Inflammatory macrophage (primary cell): ENCODE measurements around the gene NCOR2.
A peak's percentile ranks its signal among the peaks of the same experiment; 100 is the strongest.

Experiments
- DNase-seq, 2 donors: peaks; one replicate each; pipeline ENCODE4 v3.0.0-alpha.2; 2020 to 2022

Gene NCOR2

DNA sequence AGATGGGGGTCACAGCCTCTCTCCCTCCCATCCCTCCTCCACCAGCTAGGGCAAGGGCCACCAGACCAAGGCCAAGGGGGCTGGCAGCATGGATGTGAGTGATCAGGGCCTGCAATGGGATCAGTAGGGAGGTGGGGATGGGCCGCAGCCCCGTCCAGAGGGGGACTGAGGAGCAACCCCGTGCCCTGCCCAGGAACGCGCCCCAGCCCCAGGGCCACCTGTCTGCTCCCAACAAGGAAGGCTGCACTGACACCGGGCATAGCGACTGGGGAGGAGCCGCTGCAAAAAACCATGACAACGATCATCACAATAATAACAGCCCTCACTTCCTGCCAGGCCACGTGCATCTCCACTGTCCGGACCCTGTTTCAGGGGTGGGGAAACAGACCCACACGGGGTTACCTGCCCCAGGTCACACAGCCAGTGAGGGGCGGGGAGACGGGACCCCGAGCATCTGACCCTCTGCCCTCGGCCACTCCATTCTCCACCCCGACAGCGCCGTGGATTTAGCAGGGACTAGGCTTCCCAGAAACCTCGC is 24.3 kb downstream of the NCOR2 start:
- DNase-seq = peak in 1 of 2 donors; percentile 11

GRCh38 chr12:124542021-124542949 is 25.1 kb downstream of the NCOR2 start:
- no peak for DNase-seq

GRCh38 chr12:124541322-124541721 is 26.1 kb downstream of the NCOR2 start:
- DNase-seq = no peak

- no peak for DNase-seq
Measured at GRCh38 chr12:124539084-124540041, 28.0 kb downstream of the NCOR2 start.

- no peak for DNase-seq
Measured at GRCh38 chr12:124538194-124539082, 29.0 kb downstream of the NCOR2 start.

GRCh38 chr12:124537525-124538193 is 29.8 kb downstream of the NCOR2 start:
- DNase-seq = no peak

GRCh38 chr12:124536641-124537040 is 30.8 kb downstream of the NCOR2 start:
- no peak for DNase-seq

- DNase-seq = no peak
Measured at GRCh38 chr12:124534776-124535740, 32.4 kb downstream of the NCOR2 start.

GRCh38 chr12:124533456-124533855 is 34.0 kb downstream of the NCOR2 start:
- DNase-seq = no peak

- no peak for DNase-seq
Measured at GRCh38 chr12:124532967-124533366, 34.4 kb downstream of the NCOR2 start.

DNA sequence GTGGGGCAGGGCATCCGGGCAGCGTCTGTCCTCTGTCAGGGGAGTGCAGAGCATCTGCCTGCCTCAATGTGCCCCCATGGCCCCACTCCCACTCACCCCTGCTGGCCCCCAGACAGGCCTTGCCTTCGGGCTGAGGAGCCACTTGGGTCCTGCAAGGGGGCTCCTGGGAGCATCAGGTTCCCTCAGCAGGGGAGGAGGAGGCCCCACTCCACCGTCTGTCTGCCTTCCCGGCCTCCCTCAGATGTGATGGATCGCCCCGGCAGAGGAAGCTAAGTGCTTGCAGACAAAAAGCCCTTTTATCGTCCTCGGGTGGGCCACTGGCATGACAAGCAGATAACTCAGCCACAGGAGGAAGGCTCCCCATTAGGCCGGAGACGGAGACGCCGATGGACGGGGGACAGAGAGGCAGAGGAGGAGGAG is 35.1 kb downstream of the NCOR2 start:
- DNase-seq = no peak

GRCh38 chr12:124531906-124532305 is 35.5 kb downstream of the NCOR2 start:
- DNase-seq = no peak

DNA sequence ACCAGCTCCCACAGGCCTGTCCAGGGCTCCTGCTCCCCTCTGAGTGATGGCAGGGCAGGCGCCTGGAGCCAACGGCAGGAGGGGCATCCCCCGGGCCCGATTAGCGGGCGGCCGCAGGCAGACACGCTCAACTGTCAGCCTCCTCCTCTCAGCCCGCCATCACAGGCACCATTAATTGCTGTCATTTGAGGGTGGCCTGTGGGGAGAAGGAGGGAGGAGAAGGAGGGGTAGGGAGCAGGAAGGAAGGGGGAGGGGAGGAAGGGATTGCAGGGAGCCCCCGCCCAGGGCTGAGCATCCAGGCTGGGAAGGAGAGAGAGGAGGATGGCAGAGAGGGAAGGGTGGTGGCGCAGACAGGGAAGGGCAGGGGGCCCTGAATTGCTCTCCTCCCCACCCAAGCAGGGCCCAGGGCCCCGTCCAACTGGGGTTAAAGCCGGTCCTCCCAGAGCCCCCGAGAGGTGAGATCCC is 36.1 kb downstream of the NCOR2 start:
- no peak for DNase-seq

GRCh38 chr12:124530637-124531263 is 36.7 kb downstream of the NCOR2 start:
- DNase-seq = no peak

- DNase-seq = no peak
Measured at GRCh38 chr12:124529565-124530276, 37.7 kb downstream of the NCOR2 start.

GRCh38 chr12:124527861-124528561 is 39.4 kb downstream of the NCOR2 start:
- no peak for DNase-seq

GRCh38 chr12:124525927-124526692 is 41.3 kb downstream of the NCOR2 start:
- DNase-seq = no peak
